RWPE2 (cell line): ENCODE results near the gene CASTOR1.
A peak's percentile ranks its signal among the peaks of the same experiment; 100 is the strongest.

Experiments used
- ATAC-seq: fragments of 200-7000 bp; cut with Tn5 transposase; 3 replicates; pipeline ENCODE4 v1.9.1; 2021; ENCODE audit warnings: low read depth
- DNase-seq: peaks from one replicate; pipeline ENCODE4 v3.0.0-alpha.2; 2020; ENCODE audit warnings: low spot score
- H3K27ac ChIP-seq: fragments of 450-650 bp; 2 replicates; pipeline ENCODE4 v1.5.1; 2017; ENCODE audit warnings: mild to moderate bottlenecking; ENCODE audit not compliant: poor library complexity, severe bottlenecking
- H3K27me3 ChIP-seq: fragments of 250-450 bp; sonication (Bioruptor Pico); 2 replicates; pipeline ENCODE4 v1.5.1; 2021; ENCODE audit warnings: mild to moderate bottlenecking, moderate library complexity; ENCODE audit not compliant: insufficient read depth, poor library complexity, severe bottlenecking
- H3K36me3 ChIP-seq: fragments of 250-450 bp; sonication (Bioruptor Pico); 2 replicates; pipeline ENCODE4 v1.5.1; 2020; ENCODE audit warnings: low read depth, mild to moderate bottlenecking, moderate library complexity
- H3K4me1 ChIP-seq: fragments of 250-450 bp; sonication (Bioruptor Pico); 2 replicates; pipeline ENCODE4 v1.5.1; 2021; ENCODE audit warnings: mild to moderate bottlenecking, moderate library complexity; ENCODE audit not compliant: insufficient read depth, poor library complexity, severe bottlenecking
- H3K4me3 ChIP-seq: fragments of 250-450 bp; sonication (Bioruptor Pico); 2 replicates; pipeline ENCODE4 v1.5.1; 2021; ENCODE audit warnings: mild to moderate bottlenecking, moderate library complexity; ENCODE audit not compliant: severe bottlenecking
- H3K9me3 ChIP-seq: fragments of 250-450 bp; sonication (Bioruptor Pico); 2 replicates; pipeline ENCODE4 v1.5.1; 2021; ENCODE audit warnings: mild to moderate bottlenecking, moderate library complexity; ENCODE audit not compliant: severe bottlenecking
- TF ChIP-seq, protein P1 (sequence below): fragments of 450-650 bp; IDR thresholded peaks from one replicate; pipeline ENCODE4 v1.5.1; 2017; ENCODE audit warnings: mild to moderate bottlenecking, moderate library complexity; ENCODE audit not compliant: poor library complexity, severe bottlenecking

Gene CASTOR1

DNA sequence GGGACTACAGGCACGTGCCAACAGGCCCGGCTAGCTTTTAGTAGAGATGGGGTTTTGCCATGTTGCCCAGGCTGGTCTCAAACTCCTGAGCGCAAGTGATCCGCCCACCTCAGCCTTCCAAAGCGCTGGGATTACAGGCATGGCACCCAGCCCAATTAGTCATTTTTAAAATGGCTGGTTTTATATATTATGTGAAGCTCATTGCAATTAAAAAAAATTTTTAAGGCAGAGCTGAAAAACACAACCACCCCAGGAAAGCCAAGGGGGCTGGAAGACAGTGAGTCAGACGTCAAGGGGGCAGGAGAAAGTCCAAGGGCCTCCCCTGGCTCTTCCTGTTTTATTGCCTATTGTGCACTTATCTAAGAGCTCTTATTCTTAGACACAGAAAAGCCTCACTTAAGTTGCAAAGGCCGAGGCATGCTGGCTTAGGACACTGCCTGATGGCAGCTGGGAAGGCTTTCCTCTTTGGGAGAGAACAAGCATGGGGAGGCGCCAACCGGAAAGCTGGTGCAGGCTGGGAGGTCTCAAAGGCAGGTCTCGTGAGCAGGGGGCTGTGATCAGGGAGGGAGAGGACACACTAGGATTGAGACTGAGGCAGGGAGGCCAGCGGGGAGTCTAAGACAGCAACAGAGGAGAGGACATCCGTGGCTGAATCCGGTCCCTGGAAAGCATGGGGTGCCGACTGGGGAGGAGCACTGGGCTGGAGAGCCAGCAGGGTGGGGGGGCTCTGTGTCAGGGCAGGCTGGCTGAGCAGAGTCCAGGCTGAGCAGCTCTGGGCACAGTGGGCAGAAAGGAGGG is 11.6 kb downstream of the CASTOR1 start:
- Histone ChIP-seq H3K4me1 (peaks cover 7% of the 10 kb centered on the region), H3K27ac (peak overlapping the region; percentile 64), H3K27me3 (no peaks in the 10 kb centered on the region), H3K9me3 (no peaks in the 10 kb centered on the region), H3K36me3 (no peaks in the 10 kb centered on the region), H3K4me3 (no peak overlapping the region)
- ATAC-seq = peak; percentile 66
- TF ChIP-seq, protein P1, sequence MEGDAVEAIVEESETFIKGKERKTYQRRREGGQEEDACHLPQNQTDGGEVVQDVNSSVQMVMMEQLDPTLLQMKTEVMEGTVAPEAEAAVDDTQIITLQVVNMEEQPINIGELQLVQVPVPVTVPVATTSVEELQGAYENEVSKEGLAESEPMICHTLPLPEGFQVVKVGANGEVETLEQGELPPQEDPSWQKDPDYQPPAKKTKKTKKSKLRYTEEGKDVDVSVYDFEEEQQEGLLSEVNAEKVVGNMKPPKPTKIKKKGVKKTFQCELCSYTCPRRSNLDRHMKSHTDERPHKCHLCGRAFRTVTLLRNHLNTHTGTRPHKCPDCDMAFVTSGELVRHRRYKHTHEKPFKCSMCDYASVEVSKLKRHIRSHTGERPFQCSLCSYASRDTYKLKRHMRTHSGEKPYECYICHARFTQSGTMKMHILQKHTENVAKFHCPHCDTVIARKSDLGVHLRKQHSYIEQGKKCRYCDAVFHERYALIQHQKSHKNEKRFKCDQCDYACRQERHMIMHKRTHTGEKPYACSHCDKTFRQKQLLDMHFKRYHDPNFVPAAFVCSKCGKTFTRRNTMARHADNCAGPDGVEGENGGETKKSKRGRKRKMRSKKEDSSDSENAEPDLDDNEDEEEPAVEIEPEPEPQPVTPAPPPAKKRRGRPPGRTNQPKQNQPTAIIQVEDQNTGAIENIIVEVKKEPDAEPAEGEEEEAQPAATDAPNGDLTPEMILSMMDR = no peak
- no peak for DNase-seq

DNA sequence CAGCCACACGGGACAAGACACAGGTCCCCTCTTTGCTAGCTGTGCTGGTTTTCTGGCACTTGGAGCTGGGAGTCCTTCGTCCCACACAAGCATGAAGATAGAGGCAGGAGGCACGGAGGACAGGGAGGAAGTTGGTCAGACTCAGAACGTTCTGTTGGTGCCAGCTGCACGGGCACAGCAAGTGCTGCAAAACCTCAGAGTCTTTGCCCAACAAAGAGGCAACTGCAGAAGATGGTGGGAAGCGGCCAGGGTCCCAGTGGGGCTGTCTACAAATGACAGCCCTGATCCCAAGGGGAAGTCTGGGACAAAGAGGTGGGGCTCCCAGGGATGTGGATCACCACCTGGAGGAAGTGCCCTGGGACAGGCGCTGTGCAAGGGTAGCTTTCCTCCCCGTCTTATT is 13.3 kb downstream of the CASTOR1 start:
- H3K36me3 ChIP-seq = no peaks in the 10 kb centered on the region
- H3K9me3 ChIP-seq = no peaks in the 10 kb centered on the region
- ATAC-seq (no peak), DNase-seq (no peak)
- H3K4me3 ChIP-seq = no peak overlapping the region
- H3K27ac ChIP-seq = no peak overlapping the region
- TF ChIP-seq, protein P1 = no peak
- no peaks in the 10 kb centered on the region for H3K27me3 ChIP-seq
- peaks cover 7% of the 10 kb centered on the region for H3K4me1 ChIP-seq

DNA sequence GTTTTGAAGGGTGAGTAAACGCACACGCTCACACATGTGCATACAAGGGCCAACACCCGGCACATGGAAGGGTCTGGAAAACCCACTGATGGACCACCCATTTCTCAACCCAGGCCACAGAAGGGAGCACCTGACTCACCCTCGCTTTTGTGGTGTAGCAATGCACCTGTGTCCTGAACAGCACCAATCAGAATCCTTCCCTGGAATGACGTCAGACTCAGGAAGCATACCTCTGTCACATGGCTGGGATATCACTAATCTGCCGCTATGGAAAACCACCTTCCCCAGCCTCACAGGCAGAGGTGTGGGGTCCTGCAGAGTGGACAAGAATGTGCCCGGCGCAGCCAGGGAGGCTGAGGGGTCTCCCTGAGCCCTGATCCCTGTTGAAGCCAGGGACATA is 13.7 kb downstream of the CASTOR1 start:
- H3K9me3 ChIP-seq = no peaks in the 10 kb centered on the region
- H3K27me3 ChIP-seq = no peaks in the 10 kb centered on the region
- TF ChIP-seq, protein P1 = no peak
- H3K4me1 ChIP-seq = peaks cover 7% of the 10 kb centered on the region
- DNase-seq = no peak
- peak; percentile 37; the same call in 1 of the 3 replicates for ATAC-seq
- H3K36me3 ChIP-seq = no peaks in the 10 kb centered on the region
- no peak overlapping the region for H3K4me3 ChIP-seq
- no peak overlapping the region for H3K27ac ChIP-seq

DNA sequence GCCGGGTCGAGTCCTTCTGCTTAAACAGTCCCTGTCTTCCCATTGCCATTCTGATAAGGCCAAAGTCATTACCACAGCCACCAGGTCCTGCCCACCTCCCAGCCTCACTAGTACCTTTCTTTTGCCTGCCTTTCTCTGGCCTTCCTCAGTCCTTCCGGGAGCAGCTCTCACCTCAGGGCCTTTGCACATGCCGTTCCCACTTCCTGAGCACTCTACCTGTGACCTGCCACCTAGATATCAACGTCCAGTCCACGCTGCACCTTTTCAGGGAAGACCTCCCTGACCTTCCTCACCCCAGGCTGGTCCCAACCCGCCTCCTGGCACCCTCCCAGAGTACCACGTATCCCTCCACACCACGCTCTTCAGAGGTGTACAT is 14.9 kb downstream of the CASTOR1 start:
- TF ChIP-seq, protein P1 = no peak
- DNase-seq = no peak
- H3K9me3 ChIP-seq = no peaks in the 10 kb centered on the region

More for the DNA sequence above, 14.9 kb downstream of the CASTOR1 start:
- ATAC-seq = no peak
- H3K4me1 ChIP-seq = peaks cover 7% of the 10 kb centered on the region
- no peaks in the 10 kb centered on the region for H3K27me3 ChIP-seq
- no peaks in the 10 kb centered on the region for H3K36me3 ChIP-seq
- no peak overlapping the region for H3K27ac ChIP-seq
- no peak overlapping the region for H3K4me3 ChIP-seq
